Vagina (tissue), 2 donors: ENCODE measurements around the gene SLC22A3. TPM values are rescaled to one million over a fixed set of nuclear protein-coding genes. Genes with fewer than 3 reads are reported as not detected.

Experiments used
- DNase-seq, 2 donors: peaks; one replicate each; pipeline ENCODE4 v3.0.0-alpha.2; 2017; ENCODE audit errors: extremely low spot score in 2 of 2
- H3K27ac ChIP-seq: fragments of 200-600 bp; sonication (generic); one replicate; pipeline ENCODE4 v1.5.1; 2019
- H3K27me3 ChIP-seq: fragments of 200-600 bp; sonication (generic); one replicate; pipeline ENCODE4 v1.5.1; 2019
- H3K36me3 ChIP-seq, 2 donors: fragments of 200-600 bp; sonication (generic); one replicate each; pipeline ENCODE4 v1.5.1; 2017 to 2019
- H3K4me1 ChIP-seq: fragments of 200-600 bp; sonication (generic); one replicate; pipeline ENCODE4 v1.5.1; 2019
- H3K4me3 ChIP-seq, 2 donors: fragments of 200-600 bp; sonication (generic); 1 replicate in 1 of 2; 2 replicates in 1 of 2; pipeline ENCODE4 v1.5.1; 2016 to 2019
- H3K9me3 ChIP-seq: fragments of 200-600 bp; sonication (generic); one replicate; pipeline ENCODE4 v1.5.1; 2019
- CTCF ChIP-seq, 3 experiments: fragments of 450-650 bp in 2 of 3; fragments of 200-600 bp in 1 of 3; sonication (generic) in 1 of 3; IDR thresholded peaks; one replicate each; pipeline ENCODE4 v1.5.1; 2017 to 2019; ENCODE audit warnings: antibody characterized with exemption in 3 of 3, mild to moderate bottlenecking in 2 of 3, moderate library complexity in 2 of 3
- POLR2A ChIP-seq, 2 donors: fragments of 450-650 bp; IDR thresholded peaks; one replicate each; pipeline ENCODE4 v1.6.1; 2017; ENCODE audit warnings: antibody characterized with exemption in 2 of 2, mild to moderate bottlenecking in 2 of 2, moderate library complexity in 2 of 2
- POLR2AphosphoS5 ChIP-seq, 2 donors: sonication (generic); formaldehyde crosslinking; IDR thresholded peaks; one replicate each; pipeline ENCODE4 v1.9.0; 2017; ENCODE audit warnings: antibody characterized with exemption in 2 of 2, mild to moderate bottlenecking in 2 of 2, low read depth in 1 of 2; ENCODE audit not compliant: insufficient read depth in 1 of 2
- intact Hi-C: fragments of 100-400 bp; cut with DNase I; formaldehyde crosslinking; loops from one replicate; pipeline ENCODE4 v1.15.1; 2023
- total RNA-seq: library from RNA; depleted of rRNA; stranded (reverse); fragments of >200 nt; gene quantifications from one replicate; pipeline ENCODE4 v1.2.3, GENCODE V29; 2016

Gene SLC22A3
- total RNA-seq, 1 donor from 2014 or later, result 16.5 TPM

GRCh38 chr6:160316261-160316660, 31.9 kb upstream of the SLC22A3 start:
- Histone ChIP-seq H3K4me3 (no peak overlapping the region), H3K27me3 (no peaks in the 10 kb centered on the region), H3K27ac (no peak overlapping the region), H3K9me3 (no peaks in the 10 kb centered on the region), H3K4me1 (no peaks in the 10 kb centered on the region), H3K36me3 (no peaks in the 10 kb centered on the region)
- DNase-seq, result no peak
- no peak for TF ChIP-seq CTCF (IDR thresholded peaks at IDR 0.05)
- TF ChIP-seq POLR2AphosphoS5 (IDR thresholded peaks at IDR 0.05; ENCODE audit: insufficient read depth in 1 of 2, low read depth in 1 of 2), result no peak
- no peak for TF ChIP-seq POLR2A (IDR thresholded peaks at IDR 0.05)
- intact Hi-C loops, result no loop called here

GRCh38 chr6:160319246-160319645, 28.9 kb upstream of the SLC22A3 start:
- Histone ChIP-seq H3K36me3 (no peaks in the 10 kb centered on the region), H3K27me3 (no peaks in the 10 kb centered on the region), H3K9me3 (no peaks in the 10 kb centered on the region), H3K4me1 (no peaks in the 10 kb centered on the region), H3K27ac (no peak overlapping the region), H3K4me3 (no peak overlapping the region)
- intact Hi-C loops, result no loop called here
- DNase-seq, result no peak
- no peak for TF ChIP-seq CTCF (IDR thresholded peaks at IDR 0.05)
- no peak for TF ChIP-seq POLR2AphosphoS5 (IDR thresholded peaks at IDR 0.05; ENCODE audit: insufficient read depth in 1 of 2, low read depth in 1 of 2)
- TF ChIP-seq POLR2A (IDR thresholded peaks at IDR 0.05), result no peak

- no peak overlapping the region for H3K4me3 ChIP-seq
- no peaks in the 10 kb centered on the region for H3K36me3 ChIP-seq
- TF ChIP-seq CTCF (IDR thresholded peaks at IDR 0.05) (no peak), POLR2A (IDR thresholded peaks at IDR 0.05) (no peak)
- intact Hi-C loops, result no loop called here
- no peaks in the 10 kb centered on the region for H3K9me3 ChIP-seq
- H3K4me1 ChIP-seq, result no peaks in the 10 kb centered on the region
- H3K27ac ChIP-seq, result no peak overlapping the region
- DNase-seq, result no peak
- H3K27me3 ChIP-seq, result no peaks in the 10 kb centered on the region
Observed at GRCh38 chr6:160321729-160322505, 26.3 kb upstream of the SLC22A3 start.

- intact Hi-C loops, result no loop called here
- no peaks in the 10 kb centered on the region for H3K36me3 ChIP-seq
- no peak for TF ChIP-seq CTCF (IDR thresholded peaks at IDR 0.05)
- no peak for TF ChIP-seq POLR2A (IDR thresholded peaks at IDR 0.05)
- no peak for TF ChIP-seq POLR2AphosphoS5 (IDR thresholded peaks at IDR 0.05; ENCODE audit: insufficient read depth in 1 of 2, low read depth in 1 of 2)
- H3K9me3 ChIP-seq, result no peaks in the 10 kb centered on the region
- H3K27me3 ChIP-seq, result no peaks in the 10 kb centered on the region
- H3K4me1 ChIP-seq, result peaks cover 8% of the 10 kb centered on the region
- DNase-seq, result no peak
- H3K27ac ChIP-seq, result no peak overlapping the region
- no peak overlapping the region for H3K4me3 ChIP-seq
Observed at GRCh38 chr6:160327981-160328380, 20.2 kb upstream of the SLC22A3 start.

GRCh38 chr6:160328447-160328846, 19.7 kb upstream of the SLC22A3 start:
- H3K36me3 ChIP-seq, result no peaks in the 10 kb centered on the region
- no peaks in the 10 kb centered on the region for H3K9me3 ChIP-seq
- intact Hi-C loops, result no loop called here
- TF ChIP-seq POLR2A (IDR thresholded peaks at IDR 0.05), result no peak
- TF ChIP-seq CTCF (IDR thresholded peaks at IDR 0.05), result no peak
- no peak for TF ChIP-seq POLR2AphosphoS5 (IDR thresholded peaks at IDR 0.05; ENCODE audit: insufficient read depth in 1 of 2, low read depth in 1 of 2)
- peaks cover 8% of the 10 kb centered on the region for H3K4me1 ChIP-seq
- no peaks in the 10 kb centered on the region for H3K27me3 ChIP-seq
- DNase-seq, result no peak
- H3K27ac ChIP-seq, result no peak overlapping the region
- H3K4me3 ChIP-seq, result no peak overlapping the region
